Breast epithelium (tissue), 3 donors: ENCODE results near the gene IFNA4.
"Not testable (repeated sequence)": the region's sequence is repeated elsewhere in the genome, so short reads cannot be mapped to it uniquely, and the experiment has no call there.

Experiments used
- CTCF ChIP-seq, 3 donors: fragments of 450-650 bp; IDR thresholded peaks; one replicate each; pipeline ENCODE4 v1.5.1; 2016 to 2017; ENCODE audit warnings: antibody characterized with exemption in 3 of 3, mild to moderate bottlenecking in 3 of 3, moderate library complexity in 3 of 3
- POLR2A ChIP-seq: fragments of 450-650 bp; IDR thresholded peaks from one replicate; pipeline ENCODE4 v1.6.1; 2016; ENCODE audit warnings: antibody characterized with exemption, mild to moderate bottlenecking, moderate library complexity
- POLR2AphosphoS5 ChIP-seq, 3 donors: sonication (generic); formaldehyde crosslinking; IDR thresholded peaks; one replicate each; pipeline ENCODE4 v1.6.1; 2017; ENCODE audit warnings: antibody characterized with exemption in 3 of 3

- not testable (repeated sequence) for TF ChIP-seq CTCF (IDR thresholded peaks at IDR 0.05); POLR2A; POLR2AphosphoS5 (IDR thresholded peaks at IDR 0.05)
Measured at GRCh38 chr9:21182810-21183736, 4.3 kb downstream of the IFNA4 start.
